ENCODE results near the gene LRWD1.
"Not testable (repeated sequence)": the region's sequence is repeated elsewhere in the genome, so short reads cannot be mapped to it uniquely, and the experiment has no call there.

The LRWD1 gene

GRCh38 chr7:102467581-102468477 lies 3.0 kb downstream of the LRWD1 start:
- DNase-seq (ENCODE audit: low read depth in 2 of 2, low spot score in 1 of 2), result no peak

- DNase-seq (ENCODE audit: low read depth in 2 of 2, low spot score in 1 of 2), result no peak
Measured at GRCh38 chr7:102468478-102469350, 3.9 kb downstream of the LRWD1 start.

GRCh38 chr7:102469351-102469971 lies 4.7 kb downstream of the LRWD1 start:
- DNase-seq (ENCODE audit: low read depth in 2 of 2, low spot score in 1 of 2), result no peak

GRCh38 chr7:102469972-102470825 lies 5.4 kb downstream of the LRWD1 start:
- DNase-seq (ENCODE audit: low read depth in 2 of 2, low spot score in 1 of 2), result no peak

- no peak for DNase-seq (ENCODE audit: low read depth in 2 of 2, low spot score in 1 of 2)
Measured at GRCh38 chr7:102471791-102472125, 7.0 kb downstream of the LRWD1 start.

GRCh38 chr7:102472126-102473041 lies 7.6 kb downstream of the LRWD1 start:
- no peak for DNase-seq (ENCODE audit: low read depth in 2 of 2, low spot score in 1 of 2)

- DNase-seq (ENCODE audit: low read depth in 2 of 2, low spot score in 1 of 2), result no peak
Measured at GRCh38 chr7:102473271-102473991, 8.6 kb downstream of the LRWD1 start.

GRCh38 chr7:102474116-102474515 lies 9.3 kb downstream of the LRWD1 start:
- DNase-seq (ENCODE audit: low read depth in 2 of 2, low spot score in 1 of 2), result not testable (repeated sequence)

GRCh38 chr7:102474736-102475435 lies 10.1 kb downstream of the LRWD1 start:
- DNase-seq (ENCODE audit: low read depth in 2 of 2, low spot score in 1 of 2), result not testable (repeated sequence)

- DNase-seq (ENCODE audit: low read depth in 2 of 2, low spot score in 1 of 2), result peak; percentile 87 to 99
Measured at GRCh38 chr7:102478314-102479208, 13.8 kb downstream of the LRWD1 start, which contains the start of gene POLR2J. Gene POLR2J (minus strand): TSS chr7:102478922. CDS start chr7:102478860, 62 bp downstream.

- DNase-seq (ENCODE audit: low read depth in 2 of 2, low spot score in 1 of 2), result not testable (repeated sequence)
Measured at GRCh38 chr7:102479209-102479584, 14.4 kb downstream of the LRWD1 start.

- DNase-seq (ENCODE audit: low read depth in 2 of 2, low spot score in 1 of 2), result not testable (repeated sequence)
Measured at GRCh38 chr7:102479982-102480637, 15.3 kb downstream of the LRWD1 start.

GRCh38 chr7:102481962-102482361 lies 17.2 kb downstream of the LRWD1 start:
- not testable (repeated sequence) for DNase-seq (ENCODE audit: low read depth in 2 of 2, low spot score in 1 of 2)

- DNase-seq (ENCODE audit: low read depth in 2 of 2, low spot score in 1 of 2), result not testable (repeated sequence)
Measured at GRCh38 chr7:102484317-102484716, 19.5 kb downstream of the LRWD1 start.

GRCh38 chr7:102490529-102491075 lies 25.8 kb downstream of the LRWD1 start:
- DNase-seq (ENCODE audit: low read depth in 2 of 2, low spot score in 1 of 2), result not testable (repeated sequence)

GRCh38 chr7:102493220-102493935 lies 28.6 kb downstream of the LRWD1 start:
- not testable (repeated sequence) for DNase-seq (ENCODE audit: low read depth in 2 of 2, low spot score in 1 of 2)
